Measurements from ENCODE around the gene IMMP2L. TPM values are rescaled to one million over a fixed set of nuclear protein-coding genes. Genes with fewer than 3 reads are reported as not detected.

The IMMP2L gene
- total RNA-seq, 1 experiment from 2014 or later = 8.8 TPM

- Histone ChIP-seq H3K9me3 (ENCODE audit: control insufficient read depth, insufficient read depth, low read depth, low read length) (no peaks in the 10 kb centered on the region), H3K36me3 (ENCODE audit: control insufficient read depth, insufficient read depth, low read length) (no peaks in the 10 kb centered on the region), H3K4me1 (ENCODE audit: control insufficient read depth, insufficient read depth, low read length) (no peaks in the 10 kb centered on the region), H3K27ac (ENCODE audit: low read length) (no peak overlapping the region), H3K4me3 (ENCODE audit: low read depth in 2 of 2, low read length in 2 of 2) (no peak overlapping the region), H3K27me3 (ENCODE audit: control insufficient read depth, insufficient read depth, low read length) (no peaks in the 10 kb centered on the region)
- no TSS peak for BruUV-seq (replicated peaks)
- DNase-seq (ENCODE audit: low read depth, low spot score) (no peak), ATAC-seq (no peak)
- ChIA-PET POLR2A (no interaction called here), CTCF (no interaction called here)
- no peak for TF ChIP-seq CTCF (IDR thresholded peaks at IDR 0.05)
- no peak for TF ChIP-seq TCF7L2 (IDR thresholded peaks at IDR 0.05; ENCODE audit: low read depth, low read length)
- in situ Hi-C loops (cut with HindIII; ENCODE audit: low pct_unique_long_range_greater_than_20kb, low sequenced_read_pairs) = no loop called here
- intact Hi-C loops (cut with micrococcal nuclease; ENCODE audit: unreplicated experiment) = no loop called here
These were observed 478.9 kb downstream of the IMMP2L start for GRCh38 chr7:111083413-111083812.

- DNase-seq (ENCODE audit: low read depth, low spot score) (no peak), ATAC-seq (no peak)
- H3K36me3 ChIP-seq (ENCODE audit: control insufficient read depth, insufficient read depth, low read length) = no peaks in the 10 kb centered on the region
- no peaks in the 10 kb centered on the region for H3K9me3 ChIP-seq (ENCODE audit: control insufficient read depth, insufficient read depth, low read depth, low read length)
- TF ChIP-seq POLR2AphosphoS5 (IDR thresholded peaks at IDR 0.05; ENCODE audit: low read depth, low read length) (no peak), TCF7L2 (IDR thresholded peaks at IDR 0.05; ENCODE audit: low read depth, low read length) (no peak), SIN3A (IDR thresholded peaks at IDR 0.05; ENCODE audit: borderline replicate concordance, insufficient read depth, low read depth, low read length) (no peak), REST (IDR thresholded peaks at IDR 0.05; ENCODE audit: insufficient read depth in 1 of 2, low read depth in 2 of 2, low read length in 1 of 2) (no peak), CTCF (IDR thresholded peaks at IDR 0.05) (no peak)
- H3K4me1 ChIP-seq (ENCODE audit: control insufficient read depth, insufficient read depth, low read length) = no peaks in the 10 kb centered on the region
- ChIA-PET POLR2A (no interaction called here), CTCF (no interaction called here)
- H3K4me3 ChIP-seq (ENCODE audit: low read depth in 2 of 2, low read length in 2 of 2) = no peak overlapping the region
- no peak overlapping the region for H3K27ac ChIP-seq (ENCODE audit: low read length)
- intact Hi-C loops (cut with micrococcal nuclease; ENCODE audit: unreplicated experiment) (no loop called here), in situ Hi-C loops (cut with HindIII; ENCODE audit: low pct_unique_long_range_greater_than_20kb, low sequenced_read_pairs) (no loop called here)
- no peaks in the 10 kb centered on the region for H3K27me3 ChIP-seq (ENCODE audit: control insufficient read depth, insufficient read depth, low read length)
- no TSS peak for BruUV-seq (replicated peaks)
These were observed 479.9 kb downstream of the IMMP2L start for GRCh38 chr7:111082351-111082750.
